H9 (cell line): ENCODE data around the gene RIPK4. TPM values are rescaled to one million over a fixed set of nuclear protein-coding genes. Genes with fewer than 3 reads are reported as not detected.

Source experiments
- DNase-seq: peaks from one replicate; pipeline ENCODE4 v3.0.0-alpha.2; 2017
- H2AFZ ChIP-seq: one replicate; pipeline ENCODE4 v1.6.1; 2013; ENCODE audit warnings: mild to moderate bottlenecking, low read length, control low read depth, moderate library complexity
- H2AK5ac ChIP-seq: 2 replicates; pipeline ENCODE4 v1.6.1; 2013; ENCODE audit warnings: low read length, control low read depth, mixed read lengths; ENCODE audit not compliant: insufficient read length
- H2BK120ac ChIP-seq: one replicate; pipeline ENCODE4 v1.6.1; 2013; ENCODE audit warnings: low read depth, mild to moderate bottlenecking, low read length, control low read depth, inconsistent platforms; ENCODE audit not compliant: poor library complexity, severe bottlenecking
- H2BK12ac ChIP-seq: 2 replicates; pipeline ENCODE4 v1.6.1; 2013; ENCODE audit warnings: low read length, control low read depth, mixed read lengths, low read depth; ENCODE audit not compliant: insufficient read length
- H2BK15ac ChIP-seq: 2 replicates; pipeline ENCODE4 v1.6.1; 2013; ENCODE audit warnings: low read depth, low read length, control low read depth
- H2BK20ac ChIP-seq: one replicate; pipeline ENCODE4 v1.6.1; 2013; ENCODE audit warnings: low read depth, mild to moderate bottlenecking, low read length, control low read depth, inconsistent platforms; ENCODE audit not compliant: poor library complexity, severe bottlenecking
- H2BK5ac ChIP-seq: 2 replicates; pipeline ENCODE4 v1.6.1; 2013; ENCODE audit warnings: low read length, control low read depth, mixed read lengths; ENCODE audit not compliant: insufficient read length
- H3K14ac ChIP-seq: 2 replicates; pipeline ENCODE4 v1.6.1; 2013; ENCODE audit warnings: low read length, control low read depth; ENCODE audit not compliant: insufficient read depth
- H3K18ac ChIP-seq: 2 replicates; pipeline ENCODE4 v1.6.1; 2013; ENCODE audit warnings: low read depth, mild to moderate bottlenecking, mixed read lengths, low read length, control low read depth; ENCODE audit not compliant: insufficient read length
- H3K23ac ChIP-seq: 2 replicates; pipeline ENCODE4 v1.6.1; 2013; ENCODE audit warnings: low read length, control low read depth, mixed read lengths, low read depth; ENCODE audit not compliant: insufficient read length
- H3K23me2 ChIP-seq: 2 replicates; pipeline ENCODE4 v1.6.1; 2013; ENCODE audit warnings: low read depth, mild to moderate bottlenecking, mixed read lengths, low read length, control low read depth; ENCODE audit not compliant: insufficient read length, poor library complexity, severe bottlenecking
- H3K27ac ChIP-seq: 2 replicates; pipeline ENCODE4 v1.5.1; 2013; ENCODE audit warnings: low read length, control low read depth, mixed read lengths, low read depth; ENCODE audit not compliant: insufficient read length
- H3K27me3 ChIP-seq: 2 replicates; pipeline ENCODE4 v1.6.1; 2013; ENCODE audit warnings: low read length, control low read depth, inconsistent platforms; ENCODE audit not compliant: insufficient read depth
- H3K4ac ChIP-seq: 2 replicates; pipeline ENCODE4 v1.6.1; 2013; ENCODE audit warnings: low read depth, mild to moderate bottlenecking, control low read depth, inconsistent platforms, low read length, moderate library complexity
- H3K4me1 ChIP-seq: 2 replicates; pipeline ENCODE4 v1.6.1; 2013; ENCODE audit warnings: low read length, control low read depth, inconsistent platforms; ENCODE audit not compliant: insufficient read depth
- H3K4me2 ChIP-seq: 2 replicates; pipeline ENCODE4 v1.6.1; 2013; ENCODE audit warnings: low read length, control low read depth, mixed read lengths; ENCODE audit not compliant: insufficient read length, insufficient read depth
- H3K56ac ChIP-seq: 2 replicates; pipeline ENCODE4 v1.6.1; 2013; ENCODE audit warnings: low read depth, mild to moderate bottlenecking, mixed read lengths, low read length, control low read depth; ENCODE audit not compliant: insufficient read length
- H3K79me1 ChIP-seq: 2 replicates; pipeline ENCODE4 v1.6.1; 2013; ENCODE audit warnings: low read depth, mild to moderate bottlenecking, moderate library complexity, low read length, control low read depth, inconsistent platforms; ENCODE audit not compliant: insufficient read depth, poor library complexity, severe bottlenecking
- H3K79me2 ChIP-seq: 2 replicates; pipeline ENCODE4 v1.6.1; 2013; ENCODE audit warnings: low read length, control low read depth, inconsistent platforms; ENCODE audit not compliant: insufficient read depth
- H3K9ac ChIP-seq: 2 replicates; pipeline ENCODE4 v1.6.1; 2013; ENCODE audit warnings: low read length, control low read depth, mixed read lengths; ENCODE audit not compliant: insufficient read length; ENCODE audit errors: extremely low read depth
- H3K9me3 ChIP-seq: one replicate; pipeline ENCODE4 v1.6.1; 2013; ENCODE audit warnings: low read depth, low read length, inconsistent platforms; ENCODE audit not compliant: control insufficient read depth
- H3T11ph ChIP-seq: one replicate; pipeline ENCODE4 v1.6.1; 2013; ENCODE audit warnings: mild to moderate bottlenecking, low read length, control low read depth, inconsistent platforms
- H4K20me1 ChIP-seq: one replicate; pipeline ENCODE4 v1.6.1; 2013; ENCODE audit not compliant: control insufficient read depth, insufficient read length, insufficient read depth
- H4K5ac ChIP-seq: 2 replicates; pipeline ENCODE4 v1.6.1; 2013; ENCODE audit warnings: low read depth, mild to moderate bottlenecking, mixed read lengths, low read length, control low read depth; ENCODE audit not compliant: insufficient read length
- H4K8ac ChIP-seq: replicated peaks from 2 replicates; pipeline ENCODE4 v1.6.1; 2013; ENCODE audit warnings: low read length, control low read depth, mixed read lengths, low read depth; ENCODE audit not compliant: insufficient read length
- H4K91ac ChIP-seq: 2 replicates; pipeline ENCODE4 v1.6.1; 2013; ENCODE audit warnings: low read depth, mild to moderate bottlenecking, moderate library complexity, mixed read lengths, low read length, control low read depth; ENCODE audit not compliant: insufficient read length
- H3K27ac Mint-ChIP-seq, 3 experiments: 2 replicates in 2 of 3; 3 replicates in 1 of 3; pipeline ENCODE4 v1.8.0; 2020 to 2021; ENCODE audit warnings: mixed read lengths in 3 of 3, mild to moderate bottlenecking in 1 of 3, moderate library complexity in 1 of 3
- H3K27me3 Mint-ChIP-seq: 2 replicates; pipeline ENCODE4 v1.8.0; 2021; ENCODE audit warnings: low read depth, mild to moderate bottlenecking, moderate library complexity, mixed read lengths
- H3K36me3 Mint-ChIP-seq, 3 experiments: 2 replicates in 2 of 3; 3 replicates in 1 of 3; pipeline ENCODE4 v1.8.0; 2020 to 2021; ENCODE audit warnings: low read depth in 3 of 3, mixed read lengths in 3 of 3; ENCODE audit not compliant: insufficient read depth in 1 of 3
- H3K4me1 Mint-ChIP-seq, 2 experiments: 2 replicates each; pipeline ENCODE4 v1.8.0; 2020; ENCODE audit warnings: mixed read lengths in 2 of 2
- H3K4me3 Mint-ChIP-seq, 2 experiments: 2 replicates in 1 of 2; 3 replicates in 1 of 2; pipeline ENCODE4 v1.8.0; 2020 to 2021; ENCODE audit warnings: mild to moderate bottlenecking in 2 of 2, mixed read lengths in 2 of 2, moderate library complexity in 1 of 2
- H3K9me3 Mint-ChIP-seq, 2 experiments: 2 replicates in 1 of 2; 3 replicates in 1 of 2; pipeline ENCODE4 v1.8.0; 2020; ENCODE audit warnings: mild to moderate bottlenecking in 2 of 2, mixed read lengths in 2 of 2, moderate library complexity in 1 of 2
- CTCF ChIP-seq: fragments of 200-600 bp; sonication (generic); conservative IDR thresholded peaks from 3 replicates; pipeline ENCODE4 v1.8.0; 2021; ENCODE audit warnings: antibody characterized with exemption, mild to moderate bottlenecking
- WGBS: extraction: QIAGEN DNeasy Blood & Tissue Kit; methylation state at CpG from one replicate; pipeline ENCODE4 v1.1.7; 2013; ENCODE audit warnings: missing lambda C conversion rate, low lambda C conversion rate, mixed read lengths; ENCODE audit not compliant: insufficient read length; ENCODE audit errors: extremely low coverage; 5-methylcytosine and 5-hydroxymethylcytosine counted together
- total RNA-seq: library from RNA; stranded (reverse); gene quantifications from 2 replicates; pipeline ENCODE4 v1.2.1, GENCODE V29; 2021

The RIPK4 gene
- total RNA-seq, 1 experiment from 2014 or later = 2.9 TPM

GRCh38 chr21:41763996-41764395, 2.9 kb downstream of the RIPK4 start:
- Histone ChIP-seq H3K4ac (no peak overlapping the region), H4K8ac (no peak overlapping the region), H3K18ac (no peak overlapping the region), H3K4me1 (peaks cover 8% of the 10 kb centered on the region; the same call in 1 of the 2 replicates), H3K23ac (no peak overlapping the region), H3K79me2 (no peaks in the 10 kb centered on the region), H3K4me2 (no peak overlapping the region), H3K23me2 (peaks cover 30% of the 10 kb centered on the region), H3K9ac (no peak overlapping the region), H3K14ac (no peak overlapping the region; the same call in 1 of the 2 replicates), H2BK5ac (no peak overlapping the region), H2BK20ac (no peak overlapping the region), H2BK120ac (no peak overlapping the region), H2AK5ac (no peak overlapping the region), H3K9me3 (no peaks in the 10 kb centered on the region), H2BK15ac (no peak overlapping the region), H4K91ac (no peak overlapping the region), H4K20me1 (no peaks in the 10 kb centered on the region), H3K27ac (no peak overlapping the region), H3T11ph (no peak overlapping the region), H2AFZ (no peak overlapping the region), H4K5ac (no peak overlapping the region), H2BK12ac (no peak overlapping the region), H3K56ac (no peak overlapping the region), H3K27me3 (peaks cover 55% of the 10 kb centered on the region), H3K79me1 (no peaks in the 10 kb centered on the region)
- H3K9me3 Mint-ChIP-seq = peaks cover 0 to 2% of the 10 kb centered on the region in 2 experiments; a peak in 1 of 5 replicates
- no peak for TF ChIP-seq CTCF
- no peak overlapping the region for H3K27ac Mint-ChIP-seq
- H3K27me3 Mint-ChIP-seq = peaks cover 91% of the 10 kb centered on the region
- DNase-seq = no peak
- no peaks in the 10 kb centered on the region for H3K36me3 Mint-ChIP-seq
- WGBS = no CpG with 5 or more reads among the region's 8 CpGs
- H3K4me3 Mint-ChIP-seq = peak overlapping the region in 1 of 2 experiments; percentile 17; a peak in 1 of 5 replicates
- H3K4me1 Mint-ChIP-seq = peaks cover 80 to 82% of the 10 kb centered on the region in 2 experiments
